ENCODE results near the gene ITIH5.

ITIH5 gene

GRCh38 chr10:7625836-7626235, 40.9 kb downstream of the ITIH5 start:
- TF ChIP-seq CTCF (IDR thresholded peaks at IDR 0.05; ENCODE audit: low read depth, low read length) = no peak
- no peak overlapping the region for H3K4me3 ChIP-seq (ENCODE audit: low read depth, low read length)
- DNase-seq (ENCODE audit: low read depth, low spot score) = no peak
- in situ Hi-C loops (cut with HindIII; ENCODE audit: low sequenced_read_pairs) = no loop called here

GRCh38 chr10:7625009-7625408, 41.8 kb downstream of the ITIH5 start:
- in situ Hi-C loops (cut with HindIII; ENCODE audit: low sequenced_read_pairs) = no loop called here
- no peak for TF ChIP-seq CTCF (IDR thresholded peaks at IDR 0.05; ENCODE audit: low read depth, low read length)

GRCh38 chr10:7622969-7623368, 43.8 kb downstream of the ITIH5 start:
- in situ Hi-C loops (cut with HindIII; ENCODE audit: low sequenced_read_pairs) = no loop called here
- no peak for DNase-seq (ENCODE audit: low read depth, low spot score)
- no peak for TF ChIP-seq CTCF (IDR thresholded peaks at IDR 0.05; ENCODE audit: low read depth, low read length)
- no peak overlapping the region for H3K4me3 ChIP-seq (ENCODE audit: low read depth, low read length)

More at GRCh38 chr10:7625009-7625408, 41.8 kb downstream of the ITIH5 start:
- no peak overlapping the region for H3K4me3 ChIP-seq (ENCODE audit: low read depth, low read length)
- DNase-seq (ENCODE audit: low read depth, low spot score) = no peak

- DNase-seq (ENCODE audit: low read depth, low spot score) = no peak
- no peak for TF ChIP-seq CTCF (IDR thresholded peaks at IDR 0.05; ENCODE audit: low read depth, low read length)
- in situ Hi-C loops (cut with HindIII; ENCODE audit: low sequenced_read_pairs) = no loop called here
Observed at GRCh38 chr10:7618461-7618860, 48.3 kb downstream of the ITIH5 start.

GRCh38 chr10:7611909-7612308, 54.9 kb downstream of the ITIH5 start:
- TF ChIP-seq CTCF (IDR thresholded peaks at IDR 0.05; ENCODE audit: low read depth, low read length) = no peak
- no peak overlapping the region for H3K4me3 ChIP-seq (ENCODE audit: low read depth, low read length)
- in situ Hi-C loops (cut with HindIII; ENCODE audit: low sequenced_read_pairs) = no loop called here
- DNase-seq (ENCODE audit: low read depth, low spot score) = no peak

More at GRCh38 chr10:7618461-7618860, 48.3 kb downstream of the ITIH5 start:
- H3K4me3 ChIP-seq (ENCODE audit: low read depth, low read length) = no peak overlapping the region

- peak; percentile 40 for DNase-seq (ENCODE audit: low read depth, low spot score)
- TF ChIP-seq CTCF (IDR thresholded peaks at IDR 0.05; ENCODE audit: low read depth, low read length) = no peak
- no peak overlapping the region for H3K4me3 ChIP-seq (ENCODE audit: low read depth, low read length)
- in situ Hi-C loops (cut with HindIII; ENCODE audit: low sequenced_read_pairs) = no loop called here
Observed at GRCh38 chr10:7610651-7611389, 55.9 kb downstream of the ITIH5 start.

Measured in astrocyte of the spinal cord (primary cell).